HG03280 (cell line): ENCODE measurements around the gene GCLM.
"Not testable (repeated sequence)": the region's sequence is repeated elsewhere in the genome, so short reads cannot be mapped to it uniquely, and the experiment has no call there.

ENCODE experiments used
- ATAC-seq: cut with Tn5 transposase; IDR thresholded peaks from one replicate; pipeline ENCODE4 v1.9.1; 2021; ENCODE audit warnings: mild to moderate bottlenecking, moderate library complexity; ENCODE audit not compliant: unreplicated experiment

GCLM gene

DNA sequence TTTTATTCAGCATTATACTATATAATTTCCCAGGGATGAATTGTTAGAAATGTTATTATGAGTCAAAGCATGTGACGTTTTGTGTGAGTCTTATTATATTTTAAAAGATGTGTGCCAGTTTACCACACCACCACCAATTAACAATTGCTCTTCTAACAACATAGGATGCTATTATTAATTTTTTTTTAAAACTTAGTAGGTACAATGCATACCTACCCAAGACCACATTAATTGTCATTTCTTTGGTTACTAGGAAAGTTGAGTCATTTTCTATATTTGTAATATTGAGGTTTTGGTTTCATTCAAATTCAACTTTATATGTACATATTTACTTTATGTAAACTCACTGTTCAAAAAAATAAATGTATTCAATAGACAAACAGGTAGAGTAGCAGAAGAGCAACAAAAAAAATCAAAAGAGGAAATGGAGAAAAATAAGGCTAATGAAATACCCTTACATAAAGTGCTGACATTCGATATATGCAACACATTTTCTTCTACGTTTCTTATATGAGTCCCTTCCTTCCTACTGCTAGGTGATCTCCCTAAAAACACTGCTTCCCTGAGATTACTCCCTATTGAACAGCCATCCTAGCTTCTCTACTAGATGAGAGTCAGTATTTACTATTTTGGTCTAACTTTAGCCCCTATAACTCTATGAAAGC, 9.6 kb downstream of the GCLM start:
- no peak for ATAC-seq

DNA sequence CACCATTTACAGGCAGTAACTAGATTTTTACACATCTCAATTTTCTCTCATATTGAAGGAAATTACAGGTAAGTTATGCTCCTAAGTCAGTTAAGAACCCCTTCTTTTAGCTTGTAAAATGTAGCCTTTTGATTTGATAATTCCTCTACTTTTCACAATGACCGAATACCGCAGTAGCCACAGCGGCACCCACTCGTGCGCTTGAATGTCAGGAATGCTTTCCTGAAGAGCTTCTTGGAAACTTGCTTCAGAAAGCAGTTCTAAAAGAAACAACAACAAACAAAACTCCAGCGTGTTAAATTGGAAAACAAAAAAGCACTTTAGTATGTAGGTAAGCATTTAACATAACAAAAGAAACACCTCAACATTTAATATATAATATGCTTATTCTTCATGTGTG, 20.3 kb downstream of the GCLM start:
- ATAC-seq, result no peak

DNA sequence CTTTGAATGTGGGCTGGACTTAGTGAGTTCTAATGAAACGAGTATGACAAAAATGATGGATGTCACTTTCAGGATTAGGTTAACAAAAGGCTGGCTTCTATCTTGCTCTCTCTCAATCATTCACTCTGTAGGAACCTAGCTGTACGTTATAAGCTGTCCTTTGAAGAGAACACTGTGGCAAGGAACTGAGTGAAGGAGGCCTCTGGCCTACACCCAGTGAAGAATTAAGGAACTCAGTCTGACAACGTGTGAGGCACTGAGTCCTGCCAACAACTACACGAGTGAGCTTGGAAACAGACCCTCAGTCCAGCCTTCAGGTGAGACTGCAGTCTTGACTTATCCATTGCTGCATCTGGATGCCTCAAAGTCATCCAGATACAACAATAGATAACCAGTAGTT, 27.0 kb downstream of the GCLM start:
- ATAC-seq, result no peak

DNA sequence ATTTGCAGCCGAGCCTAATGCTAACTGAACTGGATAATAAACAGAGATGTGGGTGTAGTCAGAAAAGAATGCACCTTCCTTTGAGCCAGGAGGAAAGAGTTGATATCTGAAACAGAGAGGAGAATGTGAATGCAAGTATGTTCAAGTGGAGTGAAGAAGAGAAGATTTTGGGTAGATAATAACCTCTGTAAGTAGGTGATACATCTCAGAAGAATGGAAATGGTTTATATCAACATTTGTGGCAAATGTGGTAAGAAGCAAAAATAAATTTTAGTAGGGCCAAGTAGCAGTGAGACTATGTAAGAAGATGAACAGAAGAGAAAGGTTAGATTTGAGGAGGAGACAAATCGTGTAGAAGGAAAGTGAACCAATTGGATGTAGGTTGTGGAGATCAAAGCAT, 28.5 kb downstream of the GCLM start:
- ATAC-seq, result no peak

DNA sequence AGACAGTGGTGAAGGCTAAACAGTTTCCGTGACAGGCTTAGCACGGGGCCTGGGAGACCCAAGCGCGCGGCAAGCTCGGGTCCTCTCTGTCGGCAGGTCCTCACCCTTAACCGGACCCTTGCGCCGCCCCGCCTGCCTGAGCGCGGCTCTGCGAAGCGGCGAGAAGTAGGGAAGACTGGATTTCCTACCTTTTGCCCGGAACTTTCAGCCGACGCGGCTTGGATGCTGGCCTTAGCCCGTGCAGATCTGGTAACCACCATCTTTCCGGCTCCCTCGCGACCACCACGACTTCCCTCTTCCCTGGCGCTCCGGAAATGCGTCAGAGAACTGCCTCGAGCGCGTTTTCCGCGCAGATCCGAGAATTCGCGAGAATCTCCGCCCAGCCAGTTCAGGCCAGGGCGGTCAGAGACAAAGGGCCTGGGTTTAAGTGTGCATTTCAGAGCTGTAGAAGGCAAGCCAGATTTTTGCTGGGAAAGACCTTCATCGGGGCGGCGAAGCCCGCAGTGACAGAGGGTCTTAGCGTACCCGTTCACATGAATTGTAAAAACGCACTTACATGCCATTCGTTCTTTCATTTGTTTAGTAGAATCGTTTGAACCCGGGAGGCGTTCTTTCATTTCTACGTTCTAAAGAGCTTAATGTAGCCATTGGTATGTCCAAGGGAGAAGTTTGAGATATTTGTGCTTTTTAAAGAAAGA, 30.2 kb downstream of the GCLM start, which contains the start of gene DNTTIP2:
TSS of gene DNTTIP2 (minus strand) at position 318 of the 698 bp plus-strand sequence. CDS start at position 260, 58 bp downstream.
- ATAC-seq, result peak; percentile 93

DNA sequence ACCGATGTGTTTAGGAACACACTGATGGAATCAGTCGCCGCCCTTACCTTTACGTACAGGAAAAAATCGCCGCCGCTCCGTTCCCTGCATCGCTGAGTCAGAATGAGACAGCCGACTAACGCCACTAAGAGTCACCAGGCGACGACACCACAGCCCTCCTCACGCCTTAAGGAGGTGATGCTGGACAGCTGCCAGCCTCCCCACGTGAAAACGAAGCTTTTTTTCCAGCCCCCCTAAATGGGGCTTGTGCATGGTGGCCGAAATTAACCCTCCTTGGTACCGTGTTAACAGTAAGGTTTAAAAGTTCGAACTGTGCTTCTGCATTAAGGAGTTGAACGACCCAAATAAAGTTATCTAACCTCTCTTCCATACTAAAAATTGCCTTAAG, 30.7 kb downstream of the GCLM start:
- peak; percentile 63 for ATAC-seq

DNA sequence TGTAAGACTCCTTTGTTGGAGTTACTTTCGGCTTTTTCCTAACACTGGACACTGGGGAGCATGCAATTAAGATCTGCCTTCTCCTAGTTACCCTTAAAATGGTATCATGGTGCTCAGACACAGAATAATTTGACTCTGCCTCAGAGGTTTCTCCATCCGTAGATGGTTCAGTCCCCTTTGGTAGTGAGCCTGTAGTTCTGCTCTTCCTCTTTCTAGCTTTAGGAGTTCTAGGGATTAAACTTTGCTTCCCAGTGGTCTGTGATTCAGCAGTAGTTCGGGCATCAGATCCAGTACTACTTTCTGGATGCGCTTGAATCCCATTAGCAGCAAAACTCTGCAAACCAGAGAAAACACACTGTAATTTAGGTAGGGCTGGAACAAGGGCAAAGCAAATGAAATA, 31.7 kb downstream of the GCLM start:
- no peak for ATAC-seq

DNA sequence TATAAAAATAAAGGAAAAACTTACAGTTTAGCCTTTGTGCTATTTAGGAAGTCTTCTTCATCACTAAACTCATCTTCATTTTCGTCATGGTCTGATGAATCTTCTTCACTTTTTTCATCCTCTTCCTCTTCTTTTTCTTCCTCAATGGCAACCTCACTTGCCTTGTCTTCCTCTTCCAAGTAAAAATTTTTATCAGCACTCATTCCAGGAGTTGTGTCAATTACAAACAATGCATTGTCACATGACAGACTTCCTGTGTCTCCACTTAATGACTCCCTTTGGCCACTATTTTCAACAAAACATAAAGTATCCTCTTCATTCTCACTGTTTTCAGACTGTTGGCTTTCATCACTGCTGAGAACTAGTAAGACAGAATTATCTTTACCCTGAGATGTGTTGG, 33.0 kb downstream of the GCLM start:
- no peak for ATAC-seq

DNA sequence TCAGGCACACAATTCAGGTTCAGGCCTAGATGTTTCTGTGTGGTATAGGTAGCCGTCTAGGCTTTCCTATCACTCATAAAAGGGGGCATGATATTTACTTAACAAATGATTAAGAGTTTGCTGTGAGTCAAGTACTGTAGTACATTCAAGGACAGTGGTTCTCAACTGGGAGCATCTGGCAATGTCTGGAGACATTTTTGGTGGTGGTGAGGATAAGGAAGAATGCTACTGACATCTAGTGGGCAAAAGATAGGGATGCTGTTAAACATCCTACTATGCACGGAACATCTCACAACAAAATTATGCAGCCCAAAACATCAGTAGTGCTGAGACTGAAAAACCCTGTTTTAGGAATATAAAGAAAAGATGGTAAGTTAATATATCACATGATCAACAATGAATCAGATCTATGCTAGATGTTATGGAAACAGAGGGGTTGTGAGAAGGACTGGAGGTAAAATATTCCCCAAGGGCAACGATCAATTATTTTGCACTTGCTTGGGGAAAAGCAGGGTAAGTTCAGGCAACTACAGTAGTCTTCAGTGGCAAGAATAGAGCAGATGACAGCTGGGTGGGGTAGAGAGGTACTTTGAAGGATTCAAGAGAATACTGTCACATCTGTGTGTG, 35.1 kb downstream of the GCLM start:
- no peak for ATAC-seq

DNA sequence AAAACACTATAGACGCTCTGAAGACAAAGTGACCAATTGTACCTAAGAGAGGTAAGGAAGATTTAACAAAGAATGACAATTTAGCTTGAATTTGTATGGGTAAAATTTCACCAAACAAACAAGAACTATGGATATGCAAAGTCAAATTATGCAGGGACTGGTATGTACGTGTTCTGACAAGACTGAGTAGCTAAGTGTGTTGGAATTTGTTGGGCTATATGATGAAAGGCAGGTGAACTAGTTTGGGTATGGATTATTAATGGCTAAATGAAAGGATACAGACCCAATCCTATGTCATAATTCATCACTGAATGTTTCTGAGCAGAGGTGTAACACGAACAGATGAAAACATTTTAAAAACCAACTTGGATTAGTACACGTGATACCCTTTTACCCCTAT, 37.9 kb downstream of the GCLM start:
- ATAC-seq, result no peak

DNA sequence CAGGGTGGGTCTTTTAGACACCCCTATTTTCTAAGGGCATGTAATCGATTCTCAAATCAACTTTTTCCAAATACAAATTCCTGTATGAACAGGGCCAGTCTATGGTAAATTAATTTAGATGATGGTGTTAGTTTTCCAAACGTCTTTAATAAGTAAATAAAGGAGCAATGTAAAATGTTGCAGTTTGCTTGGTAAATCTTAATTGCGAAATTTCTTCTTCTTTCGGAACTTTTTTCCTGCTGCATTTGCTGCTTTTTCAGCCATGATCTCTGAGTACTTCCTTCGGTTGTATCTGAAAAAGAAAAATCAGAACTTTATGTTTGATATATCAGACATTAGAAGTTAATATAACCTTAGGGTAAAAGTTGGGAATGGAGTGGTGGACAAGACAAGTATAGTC, 39.6 kb downstream of the GCLM start:
- no peak for ATAC-seq

DNA sequence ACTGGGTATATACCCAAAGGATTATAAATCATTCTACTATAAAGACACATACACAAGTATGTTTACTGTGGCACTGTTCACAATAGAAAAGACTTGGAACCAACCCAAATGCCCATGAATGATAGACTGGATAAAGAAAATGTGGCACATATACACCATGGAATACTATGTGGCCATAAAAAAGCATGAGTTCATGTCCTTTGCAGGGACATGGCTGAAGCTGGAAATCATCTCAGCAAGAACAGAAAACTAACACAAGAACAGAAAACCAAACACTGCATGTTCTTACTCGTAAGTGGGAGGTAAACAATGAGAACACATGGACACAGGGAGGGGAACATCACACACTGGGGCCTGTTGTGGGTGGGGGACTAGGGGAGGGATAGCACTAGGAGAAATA, 40.7 kb downstream of the GCLM start:
- not testable (repeated sequence) for ATAC-seq

DNA sequence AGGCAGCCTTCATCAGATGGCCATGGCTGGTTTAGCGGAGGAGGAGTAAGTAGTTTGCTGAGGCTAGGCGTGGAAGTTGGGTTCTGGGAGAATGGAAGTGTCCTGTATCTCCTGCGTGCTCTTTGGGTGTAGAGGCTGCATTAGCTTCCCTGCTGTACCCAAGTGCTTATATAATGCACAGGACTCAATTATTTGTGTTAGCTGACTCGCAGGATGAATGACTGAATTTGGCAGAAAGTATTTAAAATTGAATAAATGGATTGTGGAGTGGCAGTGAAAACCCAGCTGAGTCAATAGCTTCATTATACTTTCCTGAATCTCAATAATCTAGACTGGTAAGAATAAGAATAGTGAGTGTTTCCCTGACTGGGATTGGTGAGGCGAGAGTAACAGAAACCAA, 44.0 kb downstream of the GCLM start:
- no peak for ATAC-seq

DNA sequence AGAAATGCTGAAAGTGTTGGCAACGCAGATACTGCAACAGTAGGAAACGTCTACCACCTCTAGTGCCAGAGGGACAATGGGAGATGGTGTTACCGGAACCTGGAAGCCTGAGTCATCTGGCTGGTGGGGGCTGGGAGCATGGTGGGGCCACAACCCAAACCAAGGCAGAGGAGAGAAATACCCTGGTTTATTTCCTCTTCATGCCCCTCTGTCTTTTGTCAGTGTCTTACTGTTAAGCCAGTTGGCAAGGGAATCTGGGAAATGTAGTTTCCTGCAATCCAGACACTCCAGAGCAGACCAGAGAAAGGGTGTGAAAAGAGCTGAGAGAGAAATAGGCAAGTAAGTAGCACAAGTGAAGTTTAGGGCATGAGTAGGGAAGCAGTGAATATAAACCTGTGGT, 45.1 kb downstream of the GCLM start:
- ATAC-seq, result no peak

DNA sequence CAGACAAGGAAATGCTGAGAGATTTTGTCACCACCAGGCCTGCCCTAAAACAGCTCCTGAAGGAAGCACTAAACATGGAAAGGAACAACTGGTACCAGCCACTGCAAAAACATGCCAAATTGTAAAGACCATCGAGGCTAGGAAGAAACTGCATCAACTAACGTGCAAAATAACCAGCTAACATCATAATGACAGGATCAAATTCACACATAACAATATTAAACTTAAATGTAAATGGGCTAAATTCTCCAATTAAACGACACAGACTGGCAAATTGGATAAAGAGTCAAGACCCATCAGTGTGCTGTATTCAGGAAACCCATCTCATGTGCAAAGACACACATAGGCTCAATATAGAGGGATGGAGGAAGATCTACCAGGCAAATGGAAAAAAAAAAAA, 51.6 kb downstream of the GCLM start:
- not testable (repeated sequence) for ATAC-seq

DNA sequence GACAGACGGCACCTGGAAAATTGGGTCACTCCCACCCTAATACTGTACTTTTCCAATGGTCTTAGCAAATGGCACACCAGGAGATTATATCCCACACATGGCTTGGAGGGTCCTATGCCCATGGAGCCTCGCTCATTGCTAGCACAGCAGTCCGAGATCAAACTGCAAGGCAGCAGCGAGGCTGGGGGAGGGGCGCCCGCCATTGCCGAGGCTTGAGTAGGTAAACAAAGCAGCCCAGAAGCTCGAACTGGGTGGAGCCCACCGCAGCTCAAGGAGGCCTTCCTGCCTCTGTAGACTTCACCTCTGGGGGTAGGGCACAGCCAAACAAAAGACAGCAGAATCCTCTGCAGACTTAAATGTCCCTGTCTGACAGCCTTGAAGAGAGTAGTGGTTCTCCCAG, 53.2 kb downstream of the GCLM start:
- ATAC-seq, result not testable (repeated sequence)

DNA sequence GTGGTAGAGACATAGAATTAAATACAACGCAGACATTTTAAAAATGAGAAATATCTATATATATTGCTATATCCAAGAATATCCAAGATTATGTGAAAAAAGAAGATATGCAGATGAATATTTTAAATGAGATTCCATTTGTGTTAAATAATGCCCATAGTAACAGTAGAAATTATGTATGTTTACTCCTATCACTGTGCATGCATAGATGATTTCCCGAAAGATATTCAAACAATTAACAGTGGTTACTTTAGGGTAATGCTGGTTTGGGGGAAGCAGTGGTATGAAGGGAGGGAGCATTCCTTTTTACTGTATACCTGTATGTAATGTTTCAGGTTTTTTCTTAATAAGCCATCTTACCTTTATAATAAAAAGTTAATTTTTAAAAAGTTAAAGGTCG, 55.3 kb downstream of the GCLM start:
- ATAC-seq, result no peak

DNA sequence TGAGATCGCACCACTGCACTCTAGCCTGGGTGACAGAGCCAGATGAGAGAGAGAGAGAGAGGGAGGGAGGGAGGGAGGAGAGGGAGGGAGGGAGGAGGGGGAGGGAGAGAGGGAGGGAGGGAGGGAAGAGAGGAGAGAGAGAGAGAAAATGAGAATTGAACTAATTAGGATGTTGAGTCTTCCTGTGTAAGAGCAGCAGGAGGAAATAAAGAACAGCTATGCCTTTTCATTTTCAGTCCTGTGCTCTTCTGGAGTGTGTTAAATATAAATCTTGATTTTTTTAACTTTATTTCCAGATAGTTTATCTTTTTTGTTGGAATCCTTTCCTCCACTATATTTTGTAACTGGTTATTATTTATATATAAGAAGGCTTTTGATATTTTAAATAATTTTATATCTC, 57.4 kb downstream of the GCLM start:
- no peak for ATAC-seq

DNA sequence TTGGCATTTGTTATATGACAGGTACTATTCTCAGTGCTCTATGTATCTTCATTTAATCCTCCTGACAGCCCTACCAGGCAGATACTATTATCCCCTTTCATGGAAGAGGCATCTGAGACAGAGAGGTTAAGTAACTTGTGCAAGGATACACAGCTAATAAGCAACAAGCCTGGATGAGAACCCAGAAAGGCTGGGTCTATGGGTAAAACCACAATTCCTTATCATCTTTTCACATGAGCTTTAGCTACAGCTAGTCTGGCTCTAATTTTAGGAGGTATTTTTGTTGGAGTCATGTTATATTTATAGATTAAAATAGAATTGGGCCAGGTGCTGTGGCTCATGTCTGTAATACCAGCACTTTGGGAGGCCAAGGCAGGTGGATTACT, 57.9 kb downstream of the GCLM start:
- no peak for ATAC-seq

DNA sequence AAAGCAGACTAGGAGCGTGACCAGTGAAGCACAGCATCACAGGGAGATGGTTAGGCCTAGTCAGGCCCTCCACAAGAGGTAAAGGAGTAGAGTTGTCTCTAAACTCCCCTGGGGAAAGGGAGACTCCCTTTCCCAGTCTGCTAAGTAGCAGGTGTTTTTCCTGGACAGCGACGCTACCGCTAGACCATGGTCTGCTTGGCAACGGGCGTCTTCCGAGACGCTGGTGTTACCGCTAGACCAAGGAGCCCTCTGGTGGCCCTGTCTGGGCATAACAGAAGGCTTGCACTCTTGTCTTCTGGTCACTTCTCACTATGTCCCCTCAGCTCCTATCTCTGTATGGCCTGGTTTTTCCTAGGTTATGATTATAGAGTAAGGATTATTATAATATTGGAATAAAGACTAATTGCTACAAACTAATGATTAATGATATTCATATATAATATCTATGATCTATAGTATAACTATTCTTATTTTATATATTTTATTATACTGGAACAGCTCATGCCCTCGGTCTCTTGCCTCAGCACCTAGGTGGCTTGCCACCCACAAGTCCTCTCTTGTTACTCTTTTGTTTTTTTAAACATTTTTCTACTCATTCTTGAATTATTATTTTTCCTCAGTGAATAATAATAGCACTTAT, 58.4 kb downstream of the GCLM start:
- ATAC-seq, result not testable (repeated sequence)

DNA sequence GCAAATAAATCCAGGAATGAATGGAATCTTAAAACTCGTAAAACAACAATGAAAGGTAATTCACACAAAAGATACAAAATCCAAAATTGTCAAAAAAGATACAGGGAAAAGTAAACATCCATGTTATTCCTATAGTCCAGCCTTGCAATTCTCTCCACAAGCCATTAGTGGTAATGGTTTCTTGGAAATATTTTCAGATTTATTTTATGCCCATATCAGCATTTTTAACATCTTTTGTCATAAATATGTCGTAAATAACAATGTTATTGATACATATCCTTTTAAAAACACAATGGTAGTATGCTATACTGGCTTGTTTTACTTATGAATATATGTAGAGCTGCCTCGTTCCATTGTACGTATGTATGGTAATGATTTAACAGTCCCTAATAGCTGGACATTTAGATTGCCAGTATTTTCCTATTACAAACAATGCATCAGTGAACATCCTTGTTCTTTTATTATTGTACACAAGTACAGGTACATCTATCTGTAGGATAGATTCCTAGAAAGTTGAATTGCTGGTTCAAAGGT, 60.8 kb downstream of the GCLM start:
- no peak for ATAC-seq
